RWPE1 (cell line): ENCODE results near the gene NHERF1.

Source experiments
- CTCF ChIA-PET: fragments of 350-600 bp; sonication (Branson Sonifier 250); formaldehyde crosslinking; extraction: SDS; loops from one replicate; lab custom pipeline; 2021; lab: Yijun Ruan, JAX
- POLR2A ChIA-PET: fragments of 400-600 bp; formaldehyde crosslinking; extraction: SDS; loops from one replicate; lab custom pipeline; 2020; ENCODE audit warnings: antibody characterized with exemption; ENCODE audit not compliant: low non-redundant PET; lab: Yijun Ruan, JAX
- DNase-seq: peaks from one replicate; pipeline ENCODE4 v3.0.0; 2012; ENCODE audit warnings: low spot score
- H3K27ac ChIP-seq: fragments of 450-650 bp; 2 replicates; pipeline ENCODE4 v1.5.1; 2017
- TF ChIP-seq, protein P1 (sequence below): fragments of 450-650 bp; conservative IDR thresholded peaks from 2 replicates; pipeline ENCODE4 v1.5.1; 2017; ENCODE audit warnings: low read depth, mild to moderate bottlenecking

NHERF1 gene

GRCh38 chr17:74777901-74778515 lies 29.6 kb downstream of the NHERF1 start:
- TF ChIP-seq, protein P1, sequence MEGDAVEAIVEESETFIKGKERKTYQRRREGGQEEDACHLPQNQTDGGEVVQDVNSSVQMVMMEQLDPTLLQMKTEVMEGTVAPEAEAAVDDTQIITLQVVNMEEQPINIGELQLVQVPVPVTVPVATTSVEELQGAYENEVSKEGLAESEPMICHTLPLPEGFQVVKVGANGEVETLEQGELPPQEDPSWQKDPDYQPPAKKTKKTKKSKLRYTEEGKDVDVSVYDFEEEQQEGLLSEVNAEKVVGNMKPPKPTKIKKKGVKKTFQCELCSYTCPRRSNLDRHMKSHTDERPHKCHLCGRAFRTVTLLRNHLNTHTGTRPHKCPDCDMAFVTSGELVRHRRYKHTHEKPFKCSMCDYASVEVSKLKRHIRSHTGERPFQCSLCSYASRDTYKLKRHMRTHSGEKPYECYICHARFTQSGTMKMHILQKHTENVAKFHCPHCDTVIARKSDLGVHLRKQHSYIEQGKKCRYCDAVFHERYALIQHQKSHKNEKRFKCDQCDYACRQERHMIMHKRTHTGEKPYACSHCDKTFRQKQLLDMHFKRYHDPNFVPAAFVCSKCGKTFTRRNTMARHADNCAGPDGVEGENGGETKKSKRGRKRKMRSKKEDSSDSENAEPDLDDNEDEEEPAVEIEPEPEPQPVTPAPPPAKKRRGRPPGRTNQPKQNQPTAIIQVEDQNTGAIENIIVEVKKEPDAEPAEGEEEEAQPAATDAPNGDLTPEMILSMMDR, result no peak
- no peak for DNase-seq
- POLR2A ChIA-PET, result no interaction called here
- no peak overlapping the region for H3K27ac ChIP-seq
- CTCF ChIA-PET, result interaction anchor here (0.6 to 1.3 kb wide), 3 partner anchors 7 to 121 kb away, joined by 4 to 6 read pairs (median 4); no protein-coding TSS in a partner anchor

DNA sequence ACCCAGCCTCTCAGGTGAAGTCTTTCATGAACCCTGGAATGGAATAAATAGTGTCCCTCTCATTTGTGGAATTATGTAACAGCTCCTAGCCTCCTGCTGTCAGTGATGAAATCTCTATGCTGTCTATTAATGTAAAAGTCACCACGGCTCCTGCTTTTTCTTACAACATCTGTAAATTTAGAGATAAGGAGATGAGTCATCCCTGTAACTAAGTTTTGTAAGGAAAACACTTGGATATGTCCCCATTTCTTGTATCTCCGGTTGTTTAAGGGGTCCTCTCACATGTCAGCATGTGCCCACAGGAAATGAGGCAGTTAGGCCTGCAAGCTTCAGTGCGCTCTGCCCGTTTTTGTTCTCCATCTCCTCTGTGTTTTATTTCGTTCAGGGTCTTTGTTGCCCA lies 30.5 kb downstream of the NHERF1 start:
- H3K27ac ChIP-seq, result no peak overlapping the region; the same call in 1 of the 2 replicates
- DNase-seq, result no peak
- TF ChIP-seq, protein P1, result no peak
- ChIA-PET POLR2A (no interaction called here), CTCF (interaction anchor here (0.7 to 1.8 kb wide), 3 partner anchors 8 to 400 kb away, joined by 3 to 6 read pairs (median 4); partner anchors contain the start of gene RAB37)

GRCh38 chr17:74779501-74779900 lies 31.1 kb downstream of the NHERF1 start:
- no peak for DNase-seq
- ChIA-PET CTCF (interaction anchor here (0.7 to 1.8 kb wide), 2 partner anchors 42 to 400 kb away, joined by 3 to 6 read pairs; partner anchors contain the start of gene RAB37), POLR2A (no interaction called here)
- no peak overlapping the region for H3K27ac ChIP-seq
- TF ChIP-seq, protein P1, result no peak

DNA sequence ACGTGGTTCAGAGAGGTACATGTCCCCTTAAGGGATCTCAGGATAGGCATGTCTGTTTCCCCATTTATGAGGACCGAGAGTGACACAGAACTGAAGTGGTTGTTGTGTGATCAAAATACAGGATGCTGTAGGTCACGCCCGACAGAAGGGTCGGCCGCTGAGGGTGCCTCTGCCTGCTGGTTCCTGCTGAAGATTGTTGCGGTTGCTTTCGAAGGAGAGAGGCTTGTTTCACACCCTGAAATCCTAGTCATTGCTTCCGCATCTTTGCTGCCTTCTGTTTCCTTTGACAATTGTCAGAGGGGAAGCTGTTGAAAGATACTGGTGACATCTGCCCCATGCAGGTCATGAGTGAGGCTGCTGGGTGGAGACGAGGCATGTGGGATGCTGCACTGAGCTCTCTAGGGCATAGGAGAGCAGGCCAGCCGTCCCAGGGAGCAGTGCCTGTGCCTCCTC lies 31.5 kb downstream of the NHERF1 start:
- TF ChIP-seq, protein P1, result no peak
- ChIA-PET POLR2A (no interaction called here), CTCF (interaction anchor here (0.6 to 1.8 kb wide), 3 partner anchors 11 to 401 kb away, joined by 3 to 6 read pairs (median 3); partner anchors contain the start of gene RAB37)
- DNase-seq, result no peak
- peak overlapping the region; percentile 18 for H3K27ac ChIP-seq

GRCh38 chr17:74780443-74781238 lies 32.2 kb downstream of the NHERF1 start:
- TF ChIP-seq, protein P1, result peak; percentile 59
- ChIA-PET POLR2A (no interaction called here), CTCF (interaction anchor here (0.6 to 1.8 kb wide), 4 partner anchors 10 to 165 kb away, joined by 3 to 6 read pairs (median 4); partner anchors contain the start of gene RAB37)
- H3K27ac ChIP-seq, result peak overlapping the region; percentile 18
- DNase-seq, result peak; percentile 47

- POLR2A ChIA-PET, result no interaction called here
- DNase-seq, result no peak
- TF ChIP-seq, protein P1, result no peak
- CTCF ChIA-PET, result interaction anchor here (1.3 kb wide), 1 partner anchor 9 kb away, joined by 4 read pairs; no protein-coding TSS in a partner anchor
- no peak overlapping the region for H3K27ac ChIP-seq
These were observed 34.1 kb downstream of the NHERF1 start for GRCh38 chr17:74782571-74782970.
